ENCODE results near the gene TRIM10.
"Not testable (repeated sequence)": the region's sequence is repeated elsewhere in the genome, so short reads cannot be mapped to it uniquely, and the experiment has no call there.

The TRIM10 gene

GRCh38 chr6:30171677-30172471 lies 10.9 kb upstream of the TRIM10 start:
- DNase-seq, result no peak

GRCh38 chr6:30169658-30170614 lies 8.9 kb upstream of the TRIM10 start:
- peak; percentile 46 for DNase-seq

- DNase-seq, result no peak
Measured at GRCh38 chr6:30168741-30169140, 7.7 kb upstream of the TRIM10 start.

GRCh38 chr6:30167101-30167500 lies 6.1 kb upstream of the TRIM10 start:
- peak; percentile 25 for DNase-seq

GRCh38 chr6:30165238-30165637 lies 4.2 kb upstream of the TRIM10 start:
- not testable (repeated sequence) for DNase-seq

GRCh38 chr6:30164714-30165113 lies 3.7 kb upstream of the TRIM10 start:
- no peak for DNase-seq

GRCh38 chr6:30163918-30164654 lies 3.1 kb upstream of the TRIM10 start:
- no peak for DNase-seq

GRCh38 chr6:30163090-30163917 lies 2.3 kb upstream of the TRIM10 start, which contains the start of gene TRIM15:
Gene TRIM15, plus strand, starts transcription at chr6:30163546. Its CDS starts 139 bp downstream, at chr6:30163685.
- peak; percentile 43 for DNase-seq

GRCh38 chr6:30162265-30163089 lies 1.5 kb upstream of the TRIM10 start:
- DNase-seq, result no peak

GRCh38 chr6:30160008-30160784 lies 815 bp downstream of the TRIM10 start:
- no peak for DNase-seq

- DNase-seq, result peak; percentile 11
Measured at GRCh38 chr6:30158475-30159040, 2.5 kb downstream of the TRIM10 start.

GRCh38 chr6:30157999-30158398 lies 3.0 kb downstream of the TRIM10 start:
- DNase-seq, result no peak

- no peak for DNase-seq
Measured at GRCh38 chr6:30157581-30157980, 3.4 kb downstream of the TRIM10 start.

GRCh38 chr6:30156774-30157173 lies 4.2 kb downstream of the TRIM10 start:
- no peak for DNase-seq

GRCh38 chr6:30156262-30156599 lies 4.8 kb downstream of the TRIM10 start:
- DNase-seq, result no peak

GRCh38 chr6:30155520-30156261 lies 5.3 kb downstream of the TRIM10 start:
- no peak for DNase-seq

GRCh38 chr6:30154709-30155519 lies 6.1 kb downstream of the TRIM10 start:
- no peak for DNase-seq

GRCh38 chr6:30154061-30154460 lies 7.0 kb downstream of the TRIM10 start:
- no peak for DNase-seq

Measured in activated CD4-positive, alpha-beta T cell treated with anti-CD3 and anti-CD28 coated beads, Interleukin-2, amount 50 U/mL, for 16 hours (primary cell).